GM12878 (cell line): Measurements from ENCODE around the gene PSME3IP1. TPM values are rescaled to one million over a fixed set of nuclear protein-coding genes. Genes with fewer than 3 reads are reported as not detected.

Experiments
- ATAC-seq: fragments of 200-7000 bp; cut with Tn5 transposase; 3 replicates; pipeline ENCODE4 v1.9.1; 2020; ENCODE audit warnings: mild to moderate bottlenecking, moderate library complexity
- BruUV-seq: library from RNA; stranded (reverse); fragments of 400-500 nt; replicated peaks from 2 replicates; lab custom pipeline; 2021; lab: Mats Ljungman, UMichigan
- CTCF ChIA-PET: fragments of 300-600 bp; sonication (Branson Sonifier 250); formaldehyde crosslinking; extraction: SDS; loops from one replicate; lab custom pipeline; 2021; ENCODE audit warnings: inconsistent platforms; lab: Yijun Ruan, JAX
- POLR2A ChIA-PET: fragments of 350-600 bp; formaldehyde crosslinking; extraction: SDS; loops from one replicate; lab custom pipeline; 2021; ENCODE audit warnings: inconsistent platforms; lab: Charles Lee
- RAD21 ChIA-PET: fragments of 300-600 bp; sonication (Branson Sonifier 250); formaldehyde crosslinking; loops from one replicate; lab custom pipeline; 2023; ENCODE audit warnings: antibody characterized with exemption; ENCODE audit not compliant: unreplicated experiment; lab: Charles Lee
- SMC1A ChIA-PET: fragments of 300-600 bp; sonication (Branson Sonifier 250); formaldehyde crosslinking; loops from one replicate; lab custom pipeline; 2023; ENCODE audit not compliant: unreplicated experiment, uncharacterized antibody; lab: Charles Lee
- DNase-seq: peaks from one replicate; pipeline ENCODE4 v3.0.0-alpha.2; 2011; ENCODE audit warnings: low read depth, low spot score
- FAIRE-seq: peaks from 3 replicates; lab custom pipeline; 2011; peaks lifted over from hg19 to GRCh38; lab: Jason Lieb, UNC
- H2AFZ ChIP-seq: 2 replicates; pipeline ENCODE4 v1.6.0; 2011; ENCODE audit warnings: low read depth, low read length, control low read depth; ENCODE audit not compliant: control insufficient read depth
- H3K27ac ChIP-seq: 2 replicates; pipeline ENCODE4 v1.5.1; 2011; ENCODE audit warnings: control low read depth; ENCODE audit not compliant: control insufficient read depth, insufficient read depth
- H3K27me3 ChIP-seq, 2 experiments: replicated peaks in 1 of 2; 2 replicates each; pipeline versions ENCODE4 v1.6.0 to v1.6.1; 2011; ENCODE audit warnings: low read length in 1 of 2; ENCODE audit not compliant: control insufficient read depth in 2 of 2, insufficient read depth in 2 of 2
- H3K36me3 ChIP-seq, 2 experiments: 2 replicates each; pipeline ENCODE4 v1.5.1; 2011; ENCODE audit warnings: low read length in 1 of 2; ENCODE audit not compliant: control insufficient read depth in 2 of 2, insufficient read depth in 2 of 2
- H3K4me1 ChIP-seq: 2 replicates; pipeline ENCODE4 v1.6.1; 2011; ENCODE audit warnings: mild to moderate bottlenecking, low read length, moderate library complexity, mixed read lengths; ENCODE audit not compliant: control insufficient read depth, insufficient read depth
- H3K4me2 ChIP-seq: 2 replicates; pipeline ENCODE4 v1.6.0; 2011; ENCODE audit warnings: control low read depth; ENCODE audit not compliant: control insufficient read depth, insufficient read depth
- H3K4me3 ChIP-seq: fragments of 200-600 bp; sonication (generic); 2 replicates; pipeline ENCODE4 v1.5.1; 2016
- H3K79me2 ChIP-seq: 2 replicates; pipeline ENCODE4 v1.6.0; 2011; ENCODE audit warnings: low read length; ENCODE audit not compliant: control insufficient read depth, insufficient read depth
- H3K9ac ChIP-seq: 2 replicates; pipeline ENCODE4 v1.8.0; 2011; ENCODE audit warnings: low read length, control low read depth, mixed read lengths; ENCODE audit not compliant: control insufficient read depth, insufficient read depth
- H3K9me3 ChIP-seq: replicated peaks from 3 replicates; pipeline ENCODE4 v1.5.1; 2011; ENCODE audit warnings: mild to moderate bottlenecking, low read length; ENCODE audit not compliant: control insufficient read depth, insufficient read depth
- H4K20me1 ChIP-seq: 2 replicates; pipeline ENCODE4 v1.6.0; 2011; ENCODE audit not compliant: control insufficient read depth, insufficient read depth
- ATF3 ChIP-seq: IDR thresholded peaks from 2 replicates; pipeline ENCODE4 v1.6.1; 2011; ENCODE audit warnings: low read depth, mild to moderate bottlenecking, low read length, moderate library complexity, borderline replicate concordance; ENCODE audit errors: extremely low read depth
- BCL3 ChIP-seq: IDR thresholded peaks from 2 replicates; pipeline ENCODE4 v1.6.1; 2011; ENCODE audit warnings: borderline replicate concordance, low read depth, mild to moderate bottlenecking, moderate library complexity, low read length; ENCODE audit not compliant: insufficient read depth, poor library complexity, severe bottlenecking
- BMI1 ChIP-seq: fragments of 450-650 bp; IDR thresholded peaks from 2 replicates; pipeline ENCODE4 v1.6.1; 2016; ENCODE audit warnings: mild to moderate bottlenecking, moderate library complexity, borderline replicate concordance
- ETV6 ChIP-seq, 2 experiments: fragments of 450-650 bp in 1 of 2; IDR thresholded peaks in 1 of 2; conservative IDR thresholded peaks in 1 of 2; 2 replicates each; pipeline ENCODE4 v1.6.1; 2014; ENCODE audit warnings: antibody characterized with exemption in 1 of 2, borderline replicate concordance in 1 of 2, low read depth in 1 of 2, mild to moderate bottlenecking in 1 of 2, moderate library complexity in 1 of 2
- NBN ChIP-seq: fragments of 450-650 bp; IDR thresholded peaks from 2 replicates; pipeline ENCODE4 v1.6.1; 2016
- POLR2A ChIP-seq: IDR thresholded peaks from 2 replicates; pipeline ENCODE4 v1.6.1; 2011; ENCODE audit warnings: low read depth, mild to moderate bottlenecking, low read length
- SIN3A ChIP-seq: IDR thresholded peaks from 2 replicates; pipeline ENCODE4 v1.6.1; 2012; ENCODE audit warnings: low read depth, low read length, improper control_type of control experiment
- WGBS: methylation state at CpG from one replicate; pipeline ENCODE4 v1.1.6; 2016; ENCODE audit warnings: low lambda C conversion rate; ENCODE audit not compliant: insufficient replicate concordance, insufficient coverage; ENCODE audit errors: missing lambda C conversion rate; 5-methylcytosine and 5-hydroxymethylcytosine counted together
- in situ Hi-C: fragments of 300-500 bp; cut with MboI; formaldehyde crosslinking; loops from 9 replicates; pipeline ENCODE4 v1.14.3; 2018; ENCODE audit warnings: mixed read lengths
- intact Hi-C: fragments of 100-400 bp; cut with micrococcal nuclease; formaldehyde crosslinking; loops from one replicate; pipeline ENCODE4 v1.14.2; 2022; ENCODE audit not compliant: unreplicated experiment
- polyA plus RNA-seq, 11 experiments: library from polyadenylated mRNA; depleted of rRNA in 4 of 11; unstranded in 6 of 11; stranded (reverse) in 5 of 11; fragments of >200 nt; fragmentation: Nextera tagmentation in 4 of 11; fragmentation: Illumina TruSeq in 1 of 11; extraction: Ambion mirVana in 4 of 11; extraction: Trizol in 1 of 11; gene quantifications; 1 replicate in 1 of 11; 2 replicates in 10 of 11; pipeline versions ENCODE4 v1.2.1 to v1.2.3, GENCODE V29; 2011 to 2016; ENCODE audit warnings: inconsistent platforms in 2 of 11, missing spikeins in 2 of 11, low read depth in 1 of 11
- total RNA-seq, 4 experiments: library from RNA; depleted of rRNA in 3 of 4; stranded (reverse); fragments of >200 nt in 3 of 4; fragmentation: Illumina TruSeq in 1 of 4; extraction: Trizol in 1 of 4; gene quantifications; 2 replicates each; pipeline versions ENCODE4 v1.2.1 to v1.2.3, GENCODE V29; 2013 to 2021

PSME3IP1 gene
- total and polyA plus RNA-seq, 10 of the 15 experiments (the other 5 are each of a cell fraction or from before 2014, with no cell fraction given): 67.9 to 174 (median 111) TPM

- WGBS: 65% methylated on average over 16 of the region's 16 CpGs
- RAD21 ChIA-PET: no interaction called here
- H3K27me3 ChIP-seq: no peaks in the 10 kb centered on the region
These were observed 82.7 kb downstream of the PSME3IP1 start for GRCh38 chr16:57102888-57103851.

More at GRCh38 chr16:57102888-57103851, 82.7 kb downstream of the PSME3IP1 start:
- Histone ChIP-seq H3K4me1 (peaks cover 12% of the 10 kb centered on the region), H2AFZ (no peak overlapping the region), H3K4me3 (no peak overlapping the region), H3K9ac (no peak overlapping the region), H3K4me2 (no peak overlapping the region), H3K27ac (no peak overlapping the region), H3K9me3 (no peaks in the 10 kb centered on the region), H4K20me1 (no peaks in the 10 kb centered on the region), H3K36me3 (no peaks in the 10 kb centered on the region), H3K79me2 (no peaks in the 10 kb centered on the region)
- in situ Hi-C loops: no loop called here
- CTCF ChIA-PET: interaction anchor here (1.3 kb wide), 1 partner anchor 10 kb away, joined by 5 read pairs; the partner anchor contains the start of gene CPNE2
- SMC1A ChIA-PET: interaction anchor here (1.4 kb wide), 1 partner anchor 48 kb away, joined by 3 read pairs; no protein-coding TSS in a partner anchor
- intact Hi-C loops: no loop called here
- TF ChIP-seq BMI1 (no peak), ETV6 (conservative IDR thresholded peaks at IDR 0.05 in 1 of 2, IDR thresholded peaks at IDR 0.05 in 1 of 2; ENCODE audit: borderline replicate concordance in 1 of 2, low read depth in 1 of 2) (no peak), NBN (no peak), ATF3 (no peak), POLR2A (no peak), SIN3A (no peak), BCL3 (no peak)
- POLR2A ChIA-PET: interaction anchor here (0.6 kb wide), 1 partner anchor 24 kb away, joined by 4 read pairs; no protein-coding TSS in a partner anchor
- DNase-seq (no peak), ATAC-seq (no peak), FAIRE-seq (no peak)
- no TSS peak for BruUV-seq

Other genes starting within 250 kb of the PSME3IP1 start
Only the 7 nearest of the 9 such genes appear.
- gene NLRC5, start 196.5 kb downstream of the PSME3IP1 start, total RNA-seq (2014; rRNA removed): 60.3 and 65.3 TPM in 2 replicates
- 49.2 and 54.3 TPM in 2 replicates for gene NLRC5, start 196.5 kb downstream of the PSME3IP1 start, total RNA-seq (2014; rRNA removed; fragmentation: Illumina TruSeq; extraction: Trizol)
- gene NLRC5, start 196.5 kb downstream of the PSME3IP1 start, total RNA-seq (2021): 86.2 and 105 TPM in 2 replicates
- 62.1 and 88.8 TPM in 2 replicates for gene NLRC5, start 196.5 kb downstream of the PSME3IP1 start, polyA plus RNA-seq (2011; rRNA removed)
- gene NLRC5, start 196.5 kb downstream of the PSME3IP1 start, polyA plus RNA-seq (2014; fragmentation: Illumina TruSeq; extraction: Trizol): 51.5 and 73.0 TPM in 2 replicates
- 10 to 100 TPM; 13.1 to 14.2 TPM for gene NLRC5, start 196.5 kb downstream of the PSME3IP1 start, polyA plus RNA-seq (2014; fragmentation: Nextera tagmentation; extraction: Ambion mirVana)
- 83.8 and 84.2 TPM in 2 replicates for gene NLRC5, start 196.5 kb downstream of the PSME3IP1 start, polyA plus RNA-seq (2014; rRNA removed)
- gene NLRC5, start 196.5 kb downstream of the PSME3IP1 start, polyA plus RNA-seq (2016; fragmentation: Nextera tagmentation; extraction: Ambion mirVana): 10 to 100 TPM; 43.7 to 49.1 TPM
- gene CPNE2, start 93.5 kb downstream of the PSME3IP1 start, total RNA-seq (2014; rRNA removed): 13.6 and 14.5 TPM in 2 replicates
- 9.8 and 10.5 TPM in 2 replicates for gene CPNE2, start 93.5 kb downstream of the PSME3IP1 start, total RNA-seq (2014; rRNA removed; fragmentation: Illumina TruSeq; extraction: Trizol)
- 13.7 and 14.5 TPM in 2 replicates for gene CPNE2, start 93.5 kb downstream of the PSME3IP1 start, total RNA-seq (2021)
- gene CPNE2, start 93.5 kb downstream of the PSME3IP1 start, polyA plus RNA-seq (2011; rRNA removed): 3.4 and 7.7 TPM in 2 replicates
- gene CPNE2, start 93.5 kb downstream of the PSME3IP1 start, polyA plus RNA-seq (2014; fragmentation: Illumina TruSeq; extraction: Trizol): 16.9 and 18.5 TPM in 2 replicates
- gene CPNE2, start 93.5 kb downstream of the PSME3IP1 start, polyA plus RNA-seq (2014; fragmentation: Nextera tagmentation; extraction: Ambion mirVana): 1 to 10 TPM; 4.8 to 5.6 TPM
- 22.1 and 23.5 TPM in 2 replicates for gene CPNE2, start 93.5 kb downstream of the PSME3IP1 start, polyA plus RNA-seq (2014; rRNA removed)
- 10 to 100 TPM in 1 of 2 experiments, 1 to 10 TPM in 1; 3.1 to 10.0 TPM for gene CPNE2, start 93.5 kb downstream of the PSME3IP1 start, polyA plus RNA-seq (2016; fragmentation: Nextera tagmentation; extraction: Ambion mirVana)
- 35.0 and 37.5 TPM in 2 replicates for gene RSPRY1, start 290 bp upstream of the PSME3IP1 start, total RNA-seq (2014; rRNA removed)
- gene RSPRY1, start 290 bp upstream of the PSME3IP1 start, total RNA-seq (2014; rRNA removed; fragmentation: Illumina TruSeq; extraction: Trizol): 41.2 and 44.8 TPM in 2 replicates
- gene RSPRY1, start 290 bp upstream of the PSME3IP1 start, total RNA-seq (2021): 38.0 and 40.5 TPM in 2 replicates
- 47.7 and 50.8 TPM in 2 replicates for gene RSPRY1, start 290 bp upstream of the PSME3IP1 start, polyA plus RNA-seq (2011; rRNA removed)
- gene RSPRY1, start 290 bp upstream of the PSME3IP1 start, polyA plus RNA-seq (2014; fragmentation: Illumina TruSeq; extraction: Trizol): 41.8 and 47.7 TPM in 2 replicates
- 10 to 100 TPM; 18.5 to 25.1 TPM for gene RSPRY1, start 290 bp upstream of the PSME3IP1 start, polyA plus RNA-seq (2014; fragmentation: Nextera tagmentation; extraction: Ambion mirVana)
- 24.0 and 29.1 TPM in 2 replicates for gene RSPRY1, start 290 bp upstream of the PSME3IP1 start, polyA plus RNA-seq (2014; rRNA removed)
- gene RSPRY1, start 290 bp upstream of the PSME3IP1 start, polyA plus RNA-seq (2016; fragmentation: Nextera tagmentation; extraction: Ambion mirVana): 10 to 100 TPM; 44.8 to 57.0 TPM
- gene ARL2BP, start 59.2 kb upstream of the PSME3IP1 start, total RNA-seq (2014; rRNA removed): 30.9 and 35.8 TPM in 2 replicates
- gene ARL2BP, start 59.2 kb upstream of the PSME3IP1 start, total RNA-seq (2014; rRNA removed; fragmentation: Illumina TruSeq; extraction: Trizol): 26.3 and 27.4 TPM in 2 replicates
- gene ARL2BP, start 59.2 kb upstream of the PSME3IP1 start, total RNA-seq (2021): 25.5 and 28.5 TPM in 2 replicates
- 51.1 and 56.6 TPM in 2 replicates for gene ARL2BP, start 59.2 kb upstream of the PSME3IP1 start, polyA plus RNA-seq (2011; rRNA removed)
- 33.6 and 35.5 TPM in 2 replicates for gene ARL2BP, start 59.2 kb upstream of the PSME3IP1 start, polyA plus RNA-seq (2014; fragmentation: Illumina TruSeq; extraction: Trizol)
- 10 to 100 TPM; 12.5 to 20.5 TPM for gene ARL2BP, start 59.2 kb upstream of the PSME3IP1 start, polyA plus RNA-seq (2014; fragmentation: Nextera tagmentation; extraction: Ambion mirVana)
- 21.7 and 23.9 TPM in 2 replicates for gene ARL2BP, start 59.2 kb upstream of the PSME3IP1 start, polyA plus RNA-seq (2014; rRNA removed)
- 10 to 100 TPM; 44.2 to 50.9 TPM for gene ARL2BP, start 59.2 kb upstream of the PSME3IP1 start, polyA plus RNA-seq (2016; fragmentation: Nextera tagmentation; extraction: Ambion mirVana)
- gene PLLP, start 98.6 kb upstream of the PSME3IP1 start, total RNA-seq (2014; rRNA removed): 0.65 and 0.79 TPM in 2 replicates
- gene PLLP, start 98.6 kb upstream of the PSME3IP1 start, total RNA-seq (2014; rRNA removed; fragmentation: Illumina TruSeq; extraction: Trizol): 0.27 and 0.28 TPM in 2 replicates
- gene PLLP, start 98.6 kb upstream of the PSME3IP1 start, total RNA-seq (2021): 0.77 and 1.3 TPM in 2 replicates
- 4.5 and 5.8 TPM in 2 replicates for gene PLLP, start 98.6 kb upstream of the PSME3IP1 start, polyA plus RNA-seq (2011; rRNA removed)
- gene PLLP, start 98.6 kb upstream of the PSME3IP1 start, polyA plus RNA-seq (2014; fragmentation: Illumina TruSeq; extraction: Trizol): 0.44 and 0.54 TPM in 2 replicates
- under 1 TPM; 0.23 to 0.49 TPM for gene PLLP, start 98.6 kb upstream of the PSME3IP1 start, polyA plus RNA-seq (2014; fragmentation: Nextera tagmentation; extraction: Ambion mirVana)
- 1.2 TPM in 2 replicates for gene PLLP, start 98.6 kb upstream of the PSME3IP1 start, polyA plus RNA-seq (2014; rRNA removed)
- gene PLLP, start 98.6 kb upstream of the PSME3IP1 start, polyA plus RNA-seq (2016; fragmentation: Nextera tagmentation; extraction: Ambion mirVana): under 1 TPM; 0.21 to 0.88 TPM
- gene CCL22, start 172.7 kb upstream of the PSME3IP1 start, total RNA-seq (2014; rRNA removed): 114 and 118 TPM in 2 replicates
- 132 and 137 TPM in 2 replicates for gene CCL22, start 172.7 kb upstream of the PSME3IP1 start, total RNA-seq (2014; rRNA removed; fragmentation: Illumina TruSeq; extraction: Trizol)
- 704 and 775 TPM in 2 replicates for gene CCL22, start 172.7 kb upstream of the PSME3IP1 start, total RNA-seq (2021)
- 14.5 and 38.0 TPM in 2 replicates for gene CCL22, start 172.7 kb upstream of the PSME3IP1 start, polyA plus RNA-seq (2011; rRNA removed)
- gene CCL22, start 172.7 kb upstream of the PSME3IP1 start, polyA plus RNA-seq (2014; fragmentation: Illumina TruSeq; extraction: Trizol): 508 and 540 TPM in 2 replicates
- 100 to 1,000 TPM; 581 to 591 TPM for gene CCL22, start 172.7 kb upstream of the PSME3IP1 start, polyA plus RNA-seq (2014; fragmentation: Nextera tagmentation; extraction: Ambion mirVana)
- gene CCL22, start 172.7 kb upstream of the PSME3IP1 start, polyA plus RNA-seq (2014; rRNA removed): 221 and 240 TPM in 2 replicates
- gene CCL22, start 172.7 kb upstream of the PSME3IP1 start, polyA plus RNA-seq (2016; fragmentation: Nextera tagmentation; extraction: Ambion mirVana): 100 to 1,000 TPM; 347 to 350 TPM
- 0.68 and 1.1 TPM in 2 replicates for gene CX3CL1, start 186.5 kb upstream of the PSME3IP1 start, total RNA-seq (2014; rRNA removed)
- gene CX3CL1, start 186.5 kb upstream of the PSME3IP1 start, total RNA-seq (2014; rRNA removed; fragmentation: Illumina TruSeq; extraction: Trizol): 0.31 and 0.41 TPM in 2 replicates
- 0.77 and 1.2 TPM in 2 replicates for gene CX3CL1, start 186.5 kb upstream of the PSME3IP1 start, total RNA-seq (2021)
- gene CX3CL1, start 186.5 kb upstream of the PSME3IP1 start, polyA plus RNA-seq (2011; rRNA removed): 0.59 and 1.2 TPM in 2 replicates
- gene CX3CL1, start 186.5 kb upstream of the PSME3IP1 start, polyA plus RNA-seq (2014; fragmentation: Illumina TruSeq; extraction: Trizol): 0.48 and 0.60 TPM in 2 replicates
- under 1 TPM; 0.03 to 0.05 TPM for gene CX3CL1, start 186.5 kb upstream of the PSME3IP1 start, polyA plus RNA-seq (2014; fragmentation: Nextera tagmentation; extraction: Ambion mirVana)
- gene CX3CL1, start 186.5 kb upstream of the PSME3IP1 start, polyA plus RNA-seq (2014; rRNA removed): 0.63 and 1.2 TPM in 2 replicates
- gene CX3CL1, start 186.5 kb upstream of the PSME3IP1 start, polyA plus RNA-seq (2016; fragmentation: Nextera tagmentation; extraction: Ambion mirVana): under 1 TPM; 0.16 to 0.18 TPM